ENCODE data around the gene PSMG1.
"Not testable (repeated sequence)": the region's sequence is repeated elsewhere in the genome, so short reads cannot be mapped to it uniquely, and the experiment has no call there.

PSMG1 gene

DNA sequence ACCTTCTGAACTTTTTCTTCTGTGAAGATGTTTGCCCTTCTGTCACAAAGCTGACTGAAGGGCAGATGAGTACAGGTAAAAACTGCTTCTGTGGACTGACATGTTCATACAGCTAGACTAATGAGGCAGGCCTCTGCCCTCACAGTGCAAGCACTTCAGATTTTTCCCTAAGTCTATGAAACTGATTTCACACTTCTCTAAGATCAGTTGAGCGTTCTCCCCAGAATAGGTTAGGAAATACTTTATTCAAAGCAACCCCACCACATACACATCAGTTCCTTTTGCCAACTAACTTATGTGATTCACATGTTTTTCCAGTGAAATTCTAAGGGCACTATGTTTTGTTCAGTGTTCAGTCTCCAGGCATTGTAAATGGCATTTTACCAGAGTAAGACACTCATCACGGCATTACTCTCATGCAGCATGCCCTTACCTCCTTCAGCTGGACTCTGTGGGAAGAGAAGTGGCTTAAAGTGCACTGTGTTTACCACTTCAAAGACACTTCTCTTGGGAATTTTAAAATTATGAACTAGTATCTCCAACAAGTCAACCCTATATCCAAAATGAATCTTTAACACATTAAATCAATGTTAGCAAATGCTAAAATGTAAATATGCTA is 5.4 kb upstream of the PSMG1 start:
- DNase-seq (ENCODE audit: low read depth in 2 of 2), result no peak

DNA sequence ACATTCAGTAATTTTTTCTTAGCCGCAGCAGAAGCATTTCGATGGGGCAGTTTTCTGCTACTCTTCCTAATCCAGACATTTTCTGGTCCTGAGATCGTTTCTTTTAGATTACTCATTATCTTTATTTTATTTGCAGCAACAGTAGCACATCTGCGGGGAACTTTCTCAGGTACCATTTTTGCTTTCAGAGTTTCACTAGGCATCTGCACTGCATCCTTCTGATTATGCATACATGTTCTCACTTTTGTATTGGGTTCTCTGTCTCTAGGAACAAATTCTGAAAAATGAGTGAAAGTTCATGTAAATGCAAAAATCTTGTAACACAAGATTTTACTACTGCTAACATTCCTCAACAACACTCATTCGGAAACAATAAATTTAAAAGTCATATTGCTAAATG is 3.9 kb upstream of the PSMG1 start:
- DNase-seq (ENCODE audit: low read depth in 2 of 2), result no peak

DNA sequence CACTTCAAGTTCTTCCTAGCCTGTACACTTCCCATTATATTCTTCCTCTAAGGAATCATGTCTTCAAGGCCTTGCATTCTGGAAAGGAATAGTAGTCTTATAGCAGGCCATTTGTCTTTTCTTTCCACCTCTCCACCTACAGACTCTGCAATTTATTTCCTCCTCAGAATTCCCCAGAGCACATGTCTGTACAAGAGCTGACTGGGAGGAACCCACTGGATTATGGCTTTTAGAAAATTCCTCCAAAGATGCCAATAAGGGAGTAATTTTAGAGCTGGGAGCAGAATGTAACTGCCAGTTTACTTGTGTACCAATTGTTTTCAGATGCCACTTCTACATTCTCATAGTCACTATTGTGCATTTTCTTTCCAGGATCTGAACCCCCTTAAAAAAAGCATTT is 3.4 kb upstream of the PSMG1 start:
- DNase-seq (ENCODE audit: low read depth in 2 of 2), result no peak

DNA sequence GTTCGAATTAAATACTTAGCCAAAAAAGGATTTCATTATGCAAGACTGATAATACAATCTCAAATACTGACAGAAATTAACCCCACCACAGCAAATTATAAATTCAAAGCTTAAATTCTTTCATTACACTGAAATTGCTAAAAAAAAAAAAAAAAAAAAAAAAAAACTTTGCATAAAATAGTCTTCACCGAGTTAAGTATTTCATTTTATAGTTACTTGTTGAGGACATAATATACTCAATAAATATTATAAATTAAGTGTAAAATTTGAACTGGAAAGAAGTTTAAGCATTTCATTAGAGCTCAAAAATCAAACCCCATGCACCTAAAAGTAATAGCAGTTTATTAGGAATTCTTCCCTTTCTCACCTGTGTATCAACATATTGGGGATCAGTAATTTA is 1.9 kb upstream of the PSMG1 start:
- DNase-seq (ENCODE audit: low read depth in 2 of 2), result no peak

DNA sequence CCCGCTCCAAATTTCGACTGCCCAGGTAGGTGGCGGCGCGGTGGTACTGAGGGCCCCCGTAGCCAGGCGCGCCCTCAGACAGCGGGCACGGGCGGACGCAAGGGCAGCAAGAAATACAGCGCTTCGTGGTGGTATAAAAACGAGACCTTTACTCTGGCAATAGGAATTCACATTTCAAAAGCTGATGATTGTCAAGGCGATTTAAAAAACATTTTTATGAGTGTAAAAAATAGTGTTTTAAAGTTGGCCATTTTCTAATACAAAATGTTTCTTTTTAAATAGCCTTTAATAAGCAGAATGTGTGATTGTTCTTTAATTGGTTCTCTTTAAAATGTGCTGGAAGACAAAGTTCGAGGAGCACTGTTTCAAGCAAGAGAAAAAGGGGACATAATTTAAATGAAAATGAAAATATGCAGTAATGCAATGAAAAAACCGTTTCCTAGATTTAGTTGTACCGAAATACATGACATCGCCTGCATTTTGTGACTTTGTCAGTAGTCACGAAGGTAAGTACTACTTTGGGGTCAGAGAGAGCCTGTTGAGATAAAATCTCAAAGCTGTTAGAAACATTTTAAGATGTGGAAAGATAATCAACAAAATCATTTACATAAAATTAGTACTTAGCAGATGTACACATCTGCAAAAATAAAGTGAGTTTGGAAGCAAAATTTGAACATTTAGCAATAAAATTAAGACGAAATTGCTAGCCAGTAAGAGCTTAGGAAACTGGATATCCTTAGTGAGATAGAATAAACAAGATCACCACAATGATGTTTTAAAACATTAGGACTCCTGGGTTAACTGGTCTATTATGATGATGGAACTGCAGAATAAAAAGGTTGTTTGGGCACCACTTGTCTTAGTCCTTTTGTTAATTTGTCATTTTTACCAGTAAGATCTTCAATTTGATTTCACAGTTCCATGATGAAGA is 1.1 kb upstream of the PSMG1 start:
- no peak for DNase-seq (ENCODE audit: low read depth in 2 of 2)

DNA sequence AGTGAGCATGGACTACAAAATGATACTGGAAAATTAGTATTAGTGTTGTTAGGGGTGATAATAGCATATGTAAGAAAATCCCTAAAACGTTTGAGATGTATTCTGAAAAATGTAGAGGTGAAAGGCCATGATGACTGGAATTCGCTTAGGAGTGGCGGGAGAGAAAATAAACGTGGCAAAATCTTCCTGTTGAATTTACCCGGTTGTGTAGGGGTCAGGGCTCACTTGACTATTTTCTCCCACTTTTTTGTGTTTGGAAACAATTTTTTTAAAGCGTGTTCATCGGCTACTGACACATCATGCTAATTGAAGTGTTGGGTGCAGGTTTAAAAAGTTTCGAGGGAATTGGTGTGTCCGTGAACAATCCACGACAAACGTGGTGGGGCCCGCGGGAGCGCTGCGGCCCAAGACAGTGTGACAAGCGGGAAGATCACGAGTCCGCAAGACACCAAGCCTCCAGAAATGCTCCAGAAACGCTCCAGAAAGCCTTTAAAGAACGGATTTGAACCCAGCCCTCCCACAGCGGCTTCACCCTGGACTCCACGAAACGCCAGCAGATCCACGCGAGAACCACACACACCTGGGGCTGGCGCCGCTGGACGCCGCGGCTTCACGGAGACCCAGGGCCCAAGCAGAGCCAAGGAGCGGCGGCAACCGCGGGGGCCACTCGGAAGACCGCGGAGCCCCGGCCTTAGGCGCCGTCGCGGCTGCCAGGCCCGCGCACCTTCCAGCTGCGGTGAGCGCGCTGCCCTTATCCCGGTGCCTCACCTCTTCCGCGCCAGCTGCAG is 573 bp downstream of the PSMG1 start:
- DNase-seq (ENCODE audit: low read depth in 2 of 2), result no peak

DNA sequence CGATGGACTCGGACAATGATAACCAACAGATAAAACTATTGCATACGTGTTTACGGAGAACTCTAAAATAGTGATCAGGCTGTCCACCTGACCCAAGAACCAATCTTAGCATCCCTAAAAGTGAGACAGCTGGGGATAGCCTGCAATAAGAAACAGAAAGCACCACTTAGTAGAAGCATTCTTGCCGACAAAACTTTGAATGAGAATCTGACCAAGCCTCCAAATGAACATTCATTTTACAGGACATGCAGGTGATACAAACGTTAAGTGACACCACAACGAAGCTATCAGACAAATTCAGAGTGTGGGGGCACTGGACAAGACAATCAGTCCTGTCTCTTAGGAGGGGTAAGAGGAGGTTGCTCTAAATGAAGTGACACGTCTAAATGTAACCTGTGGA is 1.2 kb downstream of the PSMG1 start:
- no peak for DNase-seq (ENCODE audit: low read depth in 2 of 2)

DNA sequence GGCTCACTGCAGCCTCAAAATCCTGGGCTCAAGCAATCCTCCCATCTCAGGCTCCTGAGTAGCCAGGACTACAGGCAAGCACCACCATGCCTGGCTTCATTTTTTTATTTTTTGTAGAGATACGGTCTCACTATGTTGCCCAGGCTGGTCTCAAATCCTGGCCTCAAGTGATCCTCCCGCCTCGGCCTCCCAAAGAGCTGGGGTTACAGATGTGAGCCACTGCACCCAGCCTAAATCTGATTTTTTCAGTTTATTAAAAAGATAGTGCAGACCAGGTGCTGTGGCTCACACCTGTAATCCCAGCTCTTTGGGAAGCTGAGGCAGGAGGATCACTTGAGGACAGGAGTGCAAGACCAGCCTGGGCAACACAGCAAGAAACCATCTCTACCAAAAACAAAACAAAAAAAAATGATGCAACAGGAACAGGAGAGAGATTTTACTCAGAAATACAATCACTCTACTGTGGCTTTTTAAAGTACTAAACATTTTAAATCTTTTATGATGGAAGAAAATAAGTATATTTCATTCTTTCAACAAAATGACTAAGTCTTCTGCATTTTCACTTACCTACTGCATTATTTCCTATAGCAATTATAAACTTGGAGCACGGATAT is 1.9 kb downstream of the PSMG1 start:
- no peak for DNase-seq (ENCODE audit: low read depth in 2 of 2)

DNA sequence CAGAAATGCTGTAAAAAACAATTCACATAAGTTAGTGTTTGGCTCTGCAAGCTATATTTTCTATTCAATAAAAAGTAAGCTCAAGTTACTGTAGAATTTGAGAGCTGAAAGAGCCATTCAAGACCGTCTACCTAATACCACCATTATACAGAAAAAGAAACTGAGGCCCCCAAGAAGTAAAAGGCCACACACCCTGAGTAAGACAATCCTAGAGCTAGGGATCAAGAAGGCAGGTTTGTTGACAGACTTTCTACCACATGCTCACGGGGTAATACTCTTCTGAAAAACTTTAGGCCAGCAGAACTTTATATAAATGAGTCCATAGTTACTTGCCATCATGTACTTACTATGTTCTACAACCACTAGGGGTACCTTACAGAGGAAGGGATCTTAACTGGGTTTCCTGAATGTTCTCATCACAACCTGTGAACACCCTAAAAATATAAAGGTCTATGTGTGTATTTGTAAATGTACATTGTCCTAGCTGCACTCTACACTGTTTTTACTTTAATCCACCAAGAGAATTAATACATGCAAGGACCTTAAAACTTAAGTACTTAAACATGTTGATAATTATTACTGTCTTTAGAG is 2.7 kb downstream of the PSMG1 start:
- no peak for DNase-seq (ENCODE audit: low read depth in 2 of 2)

DNA sequence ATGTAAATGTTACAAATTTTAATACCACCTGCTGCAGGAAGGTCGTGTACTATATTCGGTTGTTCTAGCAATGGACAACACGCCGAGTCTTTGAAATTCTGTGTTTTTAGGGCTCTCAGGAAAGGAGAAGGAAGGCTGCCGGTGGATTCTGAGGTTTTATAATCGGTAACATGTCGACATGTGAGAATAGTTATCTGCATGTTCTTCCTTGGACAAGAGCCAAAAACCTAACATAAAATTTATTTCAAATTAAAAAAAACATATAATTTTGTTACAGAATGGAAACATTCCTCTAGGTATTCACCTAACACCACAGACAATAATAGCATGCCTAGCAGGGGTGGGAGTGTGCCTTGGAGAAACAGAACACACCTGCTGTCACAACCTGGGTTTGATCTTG is 4.8 kb downstream of the PSMG1 start:
- no peak for DNase-seq (ENCODE audit: low read depth in 2 of 2)

DNA sequence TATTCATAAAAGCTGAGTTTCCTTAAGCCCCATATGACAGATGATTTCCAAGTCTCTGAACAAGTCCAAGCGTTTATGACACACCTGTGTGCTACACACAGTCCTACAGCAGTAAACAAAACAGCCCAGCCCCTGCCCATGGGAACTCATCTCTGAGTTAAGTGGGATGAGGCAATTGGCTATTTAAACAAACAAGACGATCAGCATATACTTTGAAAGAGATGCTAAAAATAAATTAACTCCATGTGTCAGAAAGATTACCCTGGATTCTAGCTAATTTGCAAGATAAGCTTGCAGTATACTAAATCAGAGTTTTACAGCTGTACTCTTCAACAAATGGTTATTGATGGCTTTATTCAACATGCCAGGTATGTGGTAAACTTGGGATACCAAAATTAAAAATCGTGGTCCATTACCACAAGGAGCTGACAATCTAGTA is 7.0 kb downstream of the PSMG1 start:
- DNase-seq (ENCODE audit: low read depth in 2 of 2), result no peak

DNA sequence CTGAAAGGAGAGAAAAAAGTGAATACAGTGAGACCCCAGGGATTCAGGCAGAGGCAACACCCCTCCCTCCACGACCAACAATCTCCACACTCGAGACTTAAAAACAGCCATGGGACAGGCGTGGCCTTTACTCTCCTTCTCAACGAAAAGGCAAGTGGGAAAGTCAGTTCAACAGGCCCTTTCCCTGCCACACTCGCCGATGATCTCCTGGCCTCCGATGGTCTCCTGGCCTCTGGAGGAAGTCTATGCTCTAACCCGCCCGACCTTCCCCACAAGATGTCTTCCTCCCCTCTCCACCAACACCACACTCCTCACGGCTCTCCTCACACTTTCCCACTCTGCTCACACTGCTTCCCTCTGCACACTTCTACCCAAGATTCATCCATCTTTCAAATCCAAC is 7.6 kb downstream of the PSMG1 start:
- DNase-seq (ENCODE audit: low read depth in 2 of 2), result no peak

DNA sequence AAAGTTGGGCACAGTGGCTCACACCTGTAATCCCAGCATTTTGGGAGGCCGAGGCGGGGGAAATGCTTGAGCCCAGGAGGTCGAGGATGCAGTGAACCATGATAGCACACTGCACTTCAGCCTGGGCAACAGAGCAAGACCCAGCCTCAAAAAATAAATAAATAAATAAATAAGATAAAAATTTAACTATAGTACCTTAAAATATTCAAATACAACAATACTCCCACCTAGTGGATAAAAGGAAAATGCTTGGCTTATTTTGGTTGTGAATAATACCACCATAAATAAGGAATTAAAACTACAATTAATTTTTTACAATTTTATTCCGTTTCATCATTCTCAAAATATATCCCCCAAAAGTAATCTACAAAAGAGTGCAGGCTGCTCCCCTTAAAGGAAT is 8.1 kb downstream of the PSMG1 start:
- no peak for DNase-seq (ENCODE audit: low read depth in 2 of 2)

DNA sequence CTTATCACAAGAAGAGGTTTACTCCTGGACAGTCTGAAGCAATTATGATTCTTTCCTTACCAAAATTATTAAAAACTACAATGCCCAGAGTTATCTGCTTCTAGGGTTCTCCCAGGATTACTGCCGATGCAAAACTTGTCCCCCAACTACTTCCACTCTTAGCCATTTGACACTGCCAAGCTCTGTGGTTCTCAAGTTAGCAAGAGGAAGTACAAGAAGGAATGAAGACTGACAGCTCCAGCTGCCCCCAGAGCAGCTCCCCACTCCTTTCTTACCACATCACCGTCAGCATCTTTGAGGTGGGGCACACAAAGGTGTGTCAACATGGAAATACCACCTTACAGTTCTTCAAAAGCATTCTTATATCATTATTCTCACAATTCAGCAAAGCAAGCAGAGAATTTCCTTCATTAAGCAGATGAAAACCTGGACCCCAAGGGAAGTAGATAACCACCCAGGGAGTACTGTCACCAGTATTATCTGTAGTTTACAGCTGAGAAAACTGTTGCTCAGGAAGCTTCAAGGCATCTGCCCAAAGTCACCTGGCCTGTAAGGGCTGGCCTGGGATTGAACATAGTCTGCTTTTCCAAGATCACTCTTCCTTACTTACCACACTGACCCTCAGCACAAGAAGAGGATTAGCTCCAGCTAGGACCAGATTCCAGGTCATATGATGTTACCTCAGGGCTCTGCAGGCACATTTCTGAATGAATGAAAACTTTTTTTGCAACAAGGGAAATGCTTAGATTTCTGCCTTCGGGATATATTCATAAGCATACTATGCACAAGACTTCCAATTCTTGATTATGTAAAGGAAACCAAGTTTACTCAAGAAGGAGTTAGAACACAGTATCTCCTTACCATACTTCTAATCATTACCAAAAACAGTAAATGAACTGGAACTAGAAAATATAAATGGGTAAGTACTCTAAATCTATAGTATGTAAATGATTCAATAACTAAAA is 9.3 kb downstream of the PSMG1 start:
- DNase-seq (ENCODE audit: low read depth in 2 of 2), result no peak

DNA sequence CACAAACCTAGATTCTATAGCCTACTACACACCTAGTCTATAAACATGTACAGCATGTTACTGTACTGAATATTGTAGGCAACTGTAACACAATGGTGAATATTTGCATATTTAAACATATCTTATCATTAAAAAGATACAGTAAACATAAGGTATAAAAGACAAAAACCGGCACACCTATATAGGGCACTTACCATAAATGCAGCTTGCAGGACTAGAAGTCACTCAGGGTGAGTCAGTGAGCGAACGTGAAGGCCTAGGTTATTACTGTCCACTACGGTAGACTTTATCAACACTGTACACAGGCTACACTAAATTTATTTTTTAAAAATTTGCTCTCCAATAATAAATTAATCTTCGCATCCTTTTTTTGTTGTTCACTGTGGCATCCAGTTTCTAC is 13.3 kb downstream of the PSMG1 start:
- no peak for DNase-seq (ENCODE audit: low read depth in 2 of 2)

DNA sequence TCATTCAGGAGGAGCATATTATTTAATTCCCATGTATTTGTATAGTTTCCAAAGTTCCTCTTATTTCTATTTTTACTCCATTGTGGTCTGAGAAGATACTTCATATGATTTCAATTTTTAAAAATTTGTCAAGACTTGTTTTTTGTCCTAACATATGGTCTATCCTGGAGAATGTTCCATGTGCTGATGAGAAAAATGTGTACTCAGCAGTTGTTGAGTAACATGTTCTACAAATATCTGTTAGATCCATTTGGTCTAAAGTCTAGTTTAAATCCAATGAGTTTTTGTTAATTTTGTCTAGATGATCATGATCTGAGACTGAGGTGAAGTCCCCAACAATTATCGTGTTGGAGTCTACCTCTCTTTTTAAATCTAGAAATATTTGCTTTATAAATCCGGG is 14.5 kb downstream of the PSMG1 start:
- DNase-seq (ENCODE audit: low read depth in 2 of 2), result no peak

DNA sequence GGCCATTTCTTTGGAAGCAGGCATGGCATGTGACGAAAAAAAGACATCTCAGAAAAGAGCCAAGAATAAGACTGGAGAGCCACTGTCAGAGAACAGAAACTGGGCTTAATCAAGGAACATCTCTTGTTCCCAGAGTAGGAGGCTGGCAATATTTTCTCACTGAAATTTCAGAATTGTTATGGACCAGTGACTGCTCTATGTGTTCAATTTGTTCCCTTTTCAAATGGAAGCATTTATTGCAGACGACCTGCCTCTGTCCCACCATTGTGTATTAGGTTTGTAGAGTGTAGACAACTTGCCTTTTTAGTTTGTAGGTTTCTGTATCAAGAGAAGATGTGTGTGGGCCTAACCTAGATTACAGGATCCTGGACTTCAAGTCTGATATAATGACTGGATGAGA is 18.7 kb downstream of the PSMG1 start:
- no peak for DNase-seq (ENCODE audit: low read depth in 2 of 2)

DNA sequence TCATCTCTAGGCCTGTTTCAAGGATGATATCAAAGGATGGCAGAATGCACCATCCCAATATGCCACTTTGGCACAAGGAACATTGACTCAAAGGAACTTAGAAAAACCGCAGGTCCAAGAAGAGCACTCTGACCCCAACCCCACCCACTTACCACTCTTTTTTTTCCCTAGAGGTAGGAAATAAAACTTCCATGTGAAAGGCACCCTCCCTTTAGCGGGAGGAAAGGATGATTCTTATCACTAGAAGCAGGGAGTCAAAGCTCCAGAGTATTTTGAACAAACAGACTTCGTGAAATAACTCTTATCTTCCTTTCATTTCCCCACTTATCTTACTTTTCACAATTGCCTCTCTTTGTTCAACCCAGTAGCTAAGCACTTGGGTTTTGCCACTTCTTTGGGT is 22.2 kb downstream of the PSMG1 start:
- no peak for DNase-seq (ENCODE audit: low read depth in 2 of 2)

DNA sequence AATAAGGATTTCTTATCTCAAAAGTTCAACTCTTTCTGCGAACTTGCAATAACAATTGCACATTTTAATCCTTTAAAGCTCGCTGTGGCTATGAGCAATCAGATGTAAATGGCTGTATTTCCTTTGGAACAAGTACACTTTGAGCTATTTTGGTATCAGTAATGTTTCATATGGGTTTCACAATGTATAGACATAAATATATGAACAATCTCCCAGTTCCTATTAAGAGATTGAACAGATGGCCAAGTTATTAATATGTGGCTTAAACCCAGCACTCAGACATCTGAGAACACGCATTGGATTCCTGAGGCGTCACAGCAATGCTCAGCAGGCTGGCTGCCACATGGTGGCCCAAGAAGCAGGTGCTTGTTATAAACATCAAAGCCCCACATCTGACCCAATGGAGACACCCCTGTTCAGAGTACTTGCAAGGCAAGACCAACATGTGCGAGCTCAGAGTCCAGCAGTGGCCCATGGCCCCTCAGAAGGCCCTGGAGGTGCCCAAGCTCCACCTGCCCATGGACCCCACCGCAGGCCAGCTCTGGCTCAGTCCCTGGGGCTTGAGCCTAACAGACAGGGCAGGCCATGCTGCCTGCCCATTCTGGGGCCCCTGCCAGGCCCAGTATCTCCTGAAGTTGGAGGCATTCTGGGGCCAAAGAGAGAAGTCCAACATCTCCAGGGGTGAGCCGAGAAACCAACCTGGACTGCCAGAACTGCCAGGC is 23.7 kb downstream of the PSMG1 start:
- no peak for DNase-seq (ENCODE audit: low read depth in 2 of 2)

DNA sequence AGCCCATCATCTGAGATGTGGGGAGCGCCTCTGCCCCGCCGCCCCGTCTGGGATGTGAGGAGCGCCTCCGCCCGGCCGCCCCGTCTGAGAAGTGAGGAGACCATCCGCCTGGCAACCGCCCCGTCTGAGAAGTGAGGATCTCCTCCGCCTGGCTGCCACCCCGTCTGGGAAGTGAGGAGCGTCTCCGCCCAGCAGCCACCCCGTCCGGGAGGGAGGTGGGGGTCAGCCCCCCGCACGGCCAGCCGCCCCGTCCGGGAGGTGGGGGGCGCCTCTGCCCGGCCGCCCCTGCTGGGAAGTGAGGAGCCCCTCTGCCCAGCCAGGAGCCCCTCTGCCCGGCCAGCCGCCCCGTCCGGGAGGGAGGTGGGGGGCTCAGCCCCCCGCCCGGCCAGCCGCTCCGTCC is 26.0 kb downstream of the PSMG1 start:
- DNase-seq (ENCODE audit: low read depth in 2 of 2), result not testable (repeated sequence)

Measured in stimulated activated CD8-positive, alpha-beta memory T cell treated with anti-CD3 and anti-CD28 coated beads, Interleukin-7, amount 100 ng/mL, for 4 hours (primary cell).